Measurements from ENCODE around the gene SOS2. TPM values are rescaled to one million over a fixed set of nuclear protein-coding genes. Genes with fewer than 3 reads are reported as not detected.

Gene SOS2
- total RNA-seq, 1 donor from 2014 or later: 32.0 TPM

GRCh38 chr14:50087341-50088116, 143.8 kb downstream of the SOS2 start:
- DNase-seq: no peak
- no peak for ATAC-seq (ENCODE audit: low read depth)
- Mint-ChIP-seq H3K9me3 (peaks cover 2% of the 10 kb centered on the region), H3K4me3 (peak overlapping the region; percentile 67), H3K27me3 (no peaks in the 10 kb centered on the region), H3K36me3 (ENCODE audit: low read depth) (peaks cover 30% of the 10 kb centered on the region), H3K4me1 (peaks cover 92% of the 10 kb centered on the region), H3K27ac (peak overlapping the region; percentile 91)
- ChIA-PET CTCF (interaction anchor here (0.6 to 2.6 kb wide), 8 partner anchors 9 to 225 kb away, joined by 3 to 7 read pairs (median 4); no protein-coding TSS in a partner anchor), POLR2A (interaction anchor here (0.6 to 14.8 kb wide), 24 partner anchors 9 to 236 kb away, joined by 3 to 397 read pairs (median 7); partner anchors contain the start of gene NEMF)
- intact Hi-C loops (cut with micrococcal nuclease): no loop called here
- no peak for TF ChIP-seq CTCF (IDR thresholded peaks at IDR 0.05)

- peak overlapping the region; percentile 68 for H3K4me3 Mint-ChIP-seq
Measured at GRCh38 chr14:50086321-50086711, 145.1 kb downstream of the SOS2 start.

GRCh38 chr14:50085570-50086320, 145.6 kb downstream of the SOS2 start:
- intact Hi-C loops (cut with micrococcal nuclease): loop anchor here (1.0 kb wide), 2 partner anchors 11 to 217 kb away; no protein-coding TSS in a partner anchor
- peak; percentile 75 for ATAC-seq (ENCODE audit: low read depth)
- Mint-ChIP-seq H3K36me3 (ENCODE audit: low read depth) (peaks cover 24% of the 10 kb centered on the region), H3K27me3 (no peaks in the 10 kb centered on the region), H3K27ac (peak overlapping the region; percentile 97), H3K9me3 (peaks cover 2% of the 10 kb centered on the region), H3K4me3 (peak overlapping the region; percentile 68), H3K4me1 (peaks cover 92% of the 10 kb centered on the region)
- peak; percentile 44 for DNase-seq
- ChIA-PET CTCF (interaction anchor here (0.7 to 1.9 kb wide), 12 partner anchors 11 to 233 kb away, joined by 3 to 15 read pairs (median 5); partner anchors contain the start of genes NEMF and VCPKMT), POLR2A (interaction anchor here (0.6 to 14.8 kb wide), 27 partner anchors 9 to 233 kb away, joined by 3 to 397 read pairs (median 9); partner anchors contain the start of genes ARF6, NEMF and VCPKMT)
- TF ChIP-seq CTCF (IDR thresholded peaks at IDR 0.05): no peak

More at GRCh38 chr14:50086321-50086711, 145.1 kb downstream of the SOS2 start:
- intact Hi-C loops (cut with micrococcal nuclease): no loop called here
- H3K36me3 Mint-ChIP-seq (ENCODE audit: low read depth): peaks cover 28% of the 10 kb centered on the region
- H3K9me3 Mint-ChIP-seq: peaks cover 2% of the 10 kb centered on the region
- no peak for ATAC-seq (ENCODE audit: low read depth)
- DNase-seq: no peak
- no peaks in the 10 kb centered on the region for H3K27me3 Mint-ChIP-seq
- peaks cover 92% of the 10 kb centered on the region for H3K4me1 Mint-ChIP-seq
- POLR2A ChIA-PET: interaction anchor here (1.0 to 14.8 kb wide), 23 partner anchors 10 to 234 kb away, joined by 3 to 397 read pairs (median 13); partner anchors contain the start of genes ARF6, NEMF and VCPKMT
- H3K27ac Mint-ChIP-seq: peak overlapping the region; percentile 97
- CTCF ChIA-PET: interaction anchor here (1.1 to 2.6 kb wide), 8 partner anchors 10 to 223 kb away, joined by 3 to 15 read pairs (median 6); partner anchors contain the start of gene VCPKMT
- no peak for TF ChIP-seq CTCF (IDR thresholded peaks at IDR 0.05)

- ChIA-PET POLR2A (interaction anchor here (1.1 to 14.8 kb wide), 15 partner anchors 12 to 222 kb away, joined by 4 to 397 read pairs (median 15); partner anchors contain the start of gene ARF6), CTCF (interaction anchor here (1.2 to 1.9 kb wide), 6 partner anchors 12 to 92 kb away, joined by 3 to 15 read pairs (median 6); no protein-coding TSS in a partner anchor)
- DNase-seq (no peak), ATAC-seq (ENCODE audit: low read depth) (no peak)
- Mint-ChIP-seq H3K27me3 (no peaks in the 10 kb centered on the region), H3K27ac (peak overlapping the region; percentile 97), H3K36me3 (ENCODE audit: low read depth) (peaks cover 24% of the 10 kb centered on the region), H3K4me3 (peak overlapping the region; percentile 68), H3K9me3 (peaks cover 2% of the 10 kb centered on the region), H3K4me1 (peaks cover 85% of the 10 kb centered on the region)
- no peak for TF ChIP-seq CTCF (IDR thresholded peaks at IDR 0.05)
- intact Hi-C loops (cut with micrococcal nuclease): loop anchor here (1.0 kb wide), 2 partner anchors 12 to 216 kb away; no protein-coding TSS in a partner anchor
Measured at GRCh38 chr14:50084666-50085065, 146.7 kb downstream of the SOS2 start.

Data from activated B cell treated with CpG ODN at 0.5 μM for 24 hours (primary cell).